Activated CD4-positive, alpha-beta T cell treated with anti-CD3 and anti-CD28 coated beads for 48 hours (primary cell): ENCODE measurements around the gene PLEKHD1.

Experiments used
- DNase-seq: peaks from one replicate; pipeline ENCODE4 v3.0.0-alpha.2; 2020

PLEKHD1 gene

GRCh38 chr14:69553252-69553651 lies 68.7 kb downstream of the PLEKHD1 start:
- DNase-seq = no peak

- DNase-seq = no peak
Measured at GRCh38 chr14:69554500-69554899, 70.0 kb downstream of the PLEKHD1 start.

DNA sequence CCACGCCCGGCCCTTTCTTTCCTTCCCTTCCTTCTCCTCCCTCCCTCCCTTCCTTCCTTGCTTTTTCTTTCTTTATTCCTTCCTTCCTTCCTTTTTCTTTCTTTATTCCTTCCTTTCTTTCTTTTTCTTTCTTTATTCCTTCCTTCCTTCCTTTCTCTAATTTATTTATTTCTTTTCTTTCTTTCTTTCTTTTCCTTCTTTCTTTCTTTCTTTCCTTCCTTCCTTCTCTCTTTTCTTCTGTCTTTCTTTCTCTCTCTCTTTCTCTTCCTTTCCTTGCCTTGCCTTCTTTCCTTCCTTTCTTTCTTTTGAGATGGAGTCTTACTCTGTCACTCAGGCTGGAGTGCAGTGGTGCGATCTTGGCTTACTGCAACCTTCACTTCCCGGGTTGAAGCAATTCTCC lies 74.2 kb downstream of the PLEKHD1 start:
- DNase-seq = no peak

DNA sequence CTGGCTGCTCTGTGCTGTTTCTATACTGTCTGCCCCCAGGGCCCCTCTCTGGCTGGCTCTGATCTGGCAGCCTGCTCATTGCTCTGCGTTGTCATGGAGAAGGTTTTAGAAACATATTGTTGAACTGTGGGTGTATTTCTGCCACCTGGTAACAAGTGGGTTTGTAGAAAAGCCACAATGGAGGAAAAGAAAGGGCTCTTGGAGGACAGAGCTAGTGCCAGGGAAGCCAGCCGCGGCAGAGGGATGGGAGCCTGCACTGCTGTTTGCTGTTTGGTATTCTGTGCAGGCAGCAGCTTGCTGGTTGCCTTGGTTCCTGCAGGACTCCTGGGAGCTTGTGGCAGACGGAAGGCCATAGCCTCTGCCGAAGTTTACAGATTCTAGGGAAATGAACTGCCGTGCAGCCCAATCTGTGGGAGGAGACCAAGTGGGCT lies 75.1 kb downstream of the PLEKHD1 start:
- no peak for DNase-seq

DNA sequence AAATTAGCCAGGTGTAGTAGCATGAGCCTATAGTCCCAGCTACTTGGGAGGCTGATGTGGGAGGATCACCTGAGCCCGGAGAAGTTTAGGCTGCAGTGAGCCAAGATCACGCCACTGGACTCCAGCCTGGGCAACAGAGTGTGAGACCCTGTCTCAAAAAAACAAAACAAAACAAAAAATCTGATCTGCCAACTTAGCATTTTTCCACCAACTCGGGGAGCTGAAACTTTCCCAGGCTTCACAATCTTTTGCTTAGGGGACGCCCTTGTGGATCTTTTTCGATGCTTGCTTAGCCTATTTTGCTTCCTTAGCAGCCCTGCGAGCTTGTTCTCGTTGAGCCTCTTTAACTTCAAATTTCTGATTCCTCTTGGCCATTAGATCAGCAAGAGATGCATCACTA lies 76.3 kb downstream of the PLEKHD1 start:
- DNase-seq = no peak

DNA sequence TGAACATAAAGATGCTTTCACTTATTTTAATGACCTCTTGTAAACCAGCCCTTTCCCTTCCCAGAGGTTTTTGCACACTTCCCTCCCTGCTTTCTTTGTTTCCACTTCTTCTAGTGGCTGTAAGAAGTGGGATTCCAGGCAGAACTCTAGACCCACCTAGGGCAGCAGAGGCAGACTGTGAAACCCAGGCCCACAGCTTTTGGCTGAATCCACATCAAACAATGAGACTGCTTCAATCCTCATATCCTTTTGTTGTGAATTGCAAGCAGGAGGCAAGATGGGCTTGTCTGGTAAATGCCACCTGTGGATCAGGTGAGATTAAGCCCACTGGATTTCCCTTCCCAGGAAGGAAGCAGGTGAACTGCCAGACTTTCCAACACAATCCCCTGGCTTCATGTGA lies 77.4 kb downstream of the PLEKHD1 start:
- no peak for DNase-seq

DNA sequence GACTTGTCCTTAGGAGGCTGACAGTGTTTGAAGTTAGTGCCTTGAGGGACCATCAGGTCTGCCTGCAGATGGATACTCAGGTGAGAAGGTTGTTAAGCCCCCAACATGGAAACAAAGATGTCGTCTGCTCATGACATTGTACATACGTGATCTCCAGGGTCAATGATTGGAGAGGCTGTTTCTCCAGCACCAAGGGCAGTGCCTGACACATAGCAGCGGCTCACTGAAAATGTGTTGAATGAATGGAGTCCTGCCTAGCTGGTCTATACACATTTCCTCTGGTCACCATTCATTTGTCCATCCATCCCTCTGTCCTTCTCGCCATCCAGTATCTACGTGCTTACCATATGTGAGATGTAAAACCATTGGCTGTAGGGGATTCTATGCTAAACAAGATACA lies 83.0 kb downstream of the PLEKHD1 start:
- no peak for DNase-seq

- no peak for DNase-seq
Measured at GRCh38 chr14:69569859-69570258, 85.3 kb downstream of the PLEKHD1 start.

DNA sequence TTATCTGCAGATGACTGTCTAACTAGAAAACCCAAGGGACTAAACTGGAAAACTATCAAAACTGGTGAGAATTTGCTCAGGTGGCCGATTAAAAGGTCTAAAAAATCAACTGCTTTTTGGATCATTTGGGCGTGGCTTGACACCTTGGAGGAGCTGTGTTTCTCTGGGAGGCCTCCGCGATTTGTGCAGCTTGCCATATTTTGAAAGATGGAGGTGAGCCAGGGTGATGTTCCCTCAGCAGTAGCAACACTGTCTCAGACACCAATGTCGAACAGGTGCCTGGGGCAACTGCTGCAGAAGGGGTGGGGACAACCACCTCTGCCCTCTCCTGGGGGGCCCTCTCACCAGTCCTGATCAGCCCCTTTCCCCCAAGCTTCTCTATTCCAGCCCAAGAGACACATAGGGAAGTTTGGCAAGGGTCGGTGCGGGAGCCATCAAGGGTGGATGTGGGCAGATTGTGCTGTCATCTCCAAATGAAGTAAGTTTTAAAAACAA lies 86.4 kb downstream of the PLEKHD1 start:
- DNase-seq = no peak

GRCh38 chr14:69571449-69572029 lies 87.0 kb downstream of the PLEKHD1 start:
- peak; percentile 10 for DNase-seq

DNA sequence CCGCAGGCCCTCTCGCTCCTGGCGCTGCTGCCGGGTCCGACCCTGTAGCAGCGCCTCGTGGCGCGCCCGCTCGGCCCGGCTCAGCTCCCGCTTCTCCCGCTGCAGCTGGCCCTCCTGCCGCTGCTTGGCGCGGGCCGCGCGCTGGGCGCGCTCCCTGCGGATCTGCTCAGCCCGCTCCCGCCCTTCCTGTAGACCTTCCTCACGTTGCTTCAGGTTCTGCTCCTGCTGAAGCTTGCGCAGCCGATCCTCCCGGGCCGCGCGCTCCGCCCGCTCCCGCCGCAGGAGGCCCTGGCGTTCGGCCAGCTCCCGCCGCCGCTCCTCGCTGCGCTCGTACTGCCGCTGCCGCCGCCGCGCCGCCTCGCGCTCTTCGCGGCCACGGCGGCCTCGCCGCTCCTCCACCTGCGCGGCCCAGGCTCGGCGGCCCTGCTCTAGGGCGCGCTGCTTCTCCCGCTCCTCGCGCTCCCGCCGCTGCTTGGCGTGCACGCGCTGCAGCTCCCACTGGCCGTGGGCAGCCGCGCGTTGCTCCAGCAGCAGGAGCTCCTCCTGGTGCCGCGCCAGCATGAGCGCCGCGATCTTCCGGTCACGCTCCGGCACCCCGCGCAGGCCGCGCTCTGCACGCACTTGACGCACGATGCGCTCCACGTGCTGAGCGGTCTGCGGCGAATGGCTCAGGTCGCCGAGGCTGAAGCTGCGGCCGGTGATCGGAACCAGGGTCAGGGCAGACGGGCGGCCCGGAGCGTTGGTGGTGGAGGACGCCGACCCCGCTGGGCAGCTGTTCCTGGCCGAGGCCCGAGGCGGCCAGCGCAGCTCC lies 87.7 kb downstream of the PLEKHD1 start:
- DNase-seq = peak; percentile 20

GRCh38 chr14:69572841-69573135 lies 88.3 kb downstream of the PLEKHD1 start:
- DNase-seq = no peak

GRCh38 chr14:69573205-69573830 lies 88.8 kb downstream of the PLEKHD1 start:
- DNase-seq = no peak

DNA sequence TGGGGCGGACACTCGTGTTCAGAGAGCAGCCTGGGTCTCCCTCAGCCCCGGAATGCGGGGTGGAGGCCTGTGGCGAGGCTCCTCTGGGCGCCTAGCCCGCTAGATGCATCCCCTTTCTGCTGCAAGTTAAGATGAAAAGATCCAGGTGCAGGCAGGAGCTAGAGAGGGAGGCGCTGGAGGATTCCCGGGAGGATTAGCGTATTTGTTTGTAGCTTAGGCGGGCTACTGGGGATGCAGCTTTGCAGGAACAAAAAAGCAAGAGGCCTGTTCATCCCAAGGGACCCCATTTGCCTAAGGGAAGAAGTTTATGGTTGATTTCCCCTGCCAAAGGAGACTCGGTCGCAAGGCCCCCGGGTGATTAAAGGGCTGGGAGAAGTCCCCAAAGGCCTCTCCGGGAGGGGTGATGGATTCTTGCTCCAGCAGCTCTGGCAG lies 89.3 kb downstream of the PLEKHD1 start:
- peak; percentile 36 for DNase-seq

DNA sequence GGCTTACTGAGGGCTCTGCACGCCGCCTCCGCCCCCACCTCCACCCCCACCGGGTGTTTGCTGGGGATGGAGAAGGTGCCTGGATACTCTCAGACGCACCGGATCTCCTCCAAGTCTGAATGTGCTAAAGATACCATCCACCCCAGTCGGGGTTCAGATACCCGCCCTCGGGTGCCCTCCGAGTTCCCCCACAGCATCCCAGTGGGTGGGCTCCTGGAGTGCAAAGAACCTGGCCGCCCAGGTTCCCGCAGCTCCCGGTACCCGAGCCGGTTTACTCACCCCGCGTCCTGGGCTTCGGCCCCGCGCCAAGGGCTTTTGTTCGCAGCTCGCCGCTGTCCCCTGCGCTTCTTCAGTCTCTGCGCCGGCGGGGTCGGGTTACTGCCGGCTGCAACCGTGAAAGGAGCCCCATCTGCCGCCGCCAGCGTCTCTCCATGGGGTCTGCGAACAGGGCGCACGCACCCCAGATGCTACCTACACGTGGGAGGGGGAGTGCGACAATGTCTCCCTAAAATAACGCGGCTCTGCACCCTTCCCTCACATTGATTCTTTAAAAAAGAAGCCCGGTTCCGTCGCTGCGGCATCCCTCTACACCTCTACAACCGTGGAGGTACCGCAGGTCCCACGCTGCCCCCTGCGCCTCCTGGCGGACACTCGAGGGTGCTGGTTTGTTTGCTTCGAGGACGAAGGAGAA lies 89.9 kb downstream of the PLEKHD1 start, which contains the start of gene CCDC177:
Gene CCDC177, minus strand, starts transcription at position 609 of the 691 bp plus-strand sequence. CDS start 1,249 bp downstream, outside the sequence.
- peak; percentile 87 for DNase-seq

- DNase-seq = no peak
Measured at GRCh38 chr14:69574954-69575295, 90.4 kb downstream of the PLEKHD1 start.

DNA sequence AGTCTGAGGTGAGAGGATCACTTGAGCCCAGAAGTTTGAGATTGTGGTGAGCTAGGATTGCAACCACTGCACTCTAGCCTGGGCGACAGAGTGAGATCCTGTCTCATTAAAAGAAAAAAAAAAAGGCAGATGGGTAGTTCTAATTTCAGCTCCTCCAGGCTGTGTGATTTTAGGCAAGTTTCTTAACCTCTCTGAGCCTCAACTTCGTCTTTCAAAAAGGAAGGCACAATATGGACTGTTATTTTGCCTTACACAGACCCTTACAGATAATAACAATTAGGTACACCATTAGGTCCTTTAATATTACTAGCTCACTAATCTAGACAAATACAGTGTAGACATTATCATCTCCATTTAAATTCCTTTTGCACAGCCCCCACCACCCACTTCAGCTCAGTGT lies 94.9 kb downstream of the PLEKHD1 start:
- no peak for DNase-seq

GRCh38 chr14:69580009-69580577 lies 95.6 kb downstream of the PLEKHD1 start:
- peak; percentile 34 for DNase-seq
